G401.6 (cell line): Measurements from ENCODE around the gene ELF3.
"Not testable (repeated sequence)": the region's sequence is repeated elsewhere in the genome, so short reads cannot be mapped to it uniquely, and the experiment has no call there.

Experiments used
- FAIRE-seq: peaks from 2 replicates; lab custom pipeline; 2012; peaks lifted over from hg19 to GRCh38; lab: Jason Lieb, UNC

Gene ELF3

GRCh38 chr1:202034683-202035462 lies 24.5 kb downstream of the ELF3 start:
- FAIRE-seq = no peak

- no peak for FAIRE-seq
Observed at GRCh38 chr1:202036595-202037387, 26.4 kb downstream of the ELF3 start.

GRCh38 chr1:202037706-202038296 lies 27.4 kb downstream of the ELF3 start:
- no peak for FAIRE-seq

GRCh38 chr1:202038688-202039346 lies 28.4 kb downstream of the ELF3 start:
- FAIRE-seq = no peak

DNA sequence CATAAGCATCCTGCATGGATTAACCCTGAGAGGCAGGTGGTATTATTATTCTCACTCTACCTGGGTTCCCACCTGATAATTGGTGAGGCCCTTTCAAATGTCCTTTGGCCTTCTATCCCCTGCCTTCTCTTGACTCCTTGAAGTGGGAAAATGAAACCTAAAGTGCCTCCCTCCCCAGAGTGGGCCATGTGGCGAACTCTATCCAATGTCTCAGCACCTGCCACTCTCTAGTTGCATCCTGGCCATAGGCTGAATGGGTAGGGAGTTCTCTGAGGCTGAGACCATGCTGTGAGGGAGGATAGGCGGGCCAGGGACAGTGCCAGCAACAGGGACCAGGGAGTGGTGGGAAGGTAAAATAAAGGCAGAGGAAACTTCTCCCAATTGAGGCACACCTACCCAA lies 35.3 kb downstream of the ELF3 start:
- FAIRE-seq = no peak

GRCh38 chr1:202046227-202046626 lies 35.8 kb downstream of the ELF3 start:
- FAIRE-seq = no peak

- FAIRE-seq = no peak
Observed at GRCh38 chr1:202046748-202047708, 36.6 kb downstream of the ELF3 start.

- no peak for FAIRE-seq
Observed at GRCh38 chr1:202047977-202048376, 37.6 kb downstream of the ELF3 start.

DNA sequence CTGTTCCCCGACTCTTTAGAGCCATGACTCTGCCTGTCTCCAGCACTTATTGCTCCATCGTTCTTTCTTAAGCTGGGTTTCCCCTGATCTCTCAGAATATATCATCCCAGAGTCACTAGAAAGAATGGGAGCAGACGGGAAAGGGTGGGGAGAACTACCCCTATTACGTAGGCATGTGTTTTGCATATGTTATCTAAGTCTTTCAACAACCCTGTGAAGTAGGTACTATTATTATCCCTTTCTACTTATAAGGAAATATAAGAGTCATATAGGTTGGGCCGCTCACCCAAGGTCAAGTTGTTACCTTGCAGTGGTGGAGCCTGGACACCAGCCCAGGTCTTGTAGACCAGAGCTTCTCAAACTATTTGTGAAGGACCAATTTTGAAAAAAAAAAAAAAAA lies 38.7 kb downstream of the ELF3 start:
- no peak for FAIRE-seq

DNA sequence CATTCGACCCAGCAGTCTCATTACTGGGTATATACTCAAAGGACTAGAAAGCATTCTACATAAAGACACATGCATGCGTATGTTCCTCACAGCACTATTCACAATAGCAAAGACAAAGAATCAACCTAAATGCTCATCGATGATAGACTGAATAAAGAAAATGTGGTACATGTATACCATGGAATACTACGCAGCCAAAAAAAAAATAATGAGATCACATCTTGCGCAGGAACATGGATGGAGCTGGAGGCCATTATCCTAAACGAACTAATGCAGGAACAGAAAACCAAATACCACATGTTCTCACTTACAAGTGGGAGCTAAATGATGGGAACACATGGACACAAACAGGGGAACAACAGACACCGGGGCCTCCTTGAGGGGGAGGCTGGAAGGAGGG lies 43.7 kb downstream of the ELF3 start:
- no peak for FAIRE-seq

GRCh38 chr1:202054673-202055072 lies 44.3 kb downstream of the ELF3 start:
- not testable (repeated sequence) for FAIRE-seq

- no peak for FAIRE-seq
Observed at GRCh38 chr1:202056644-202057334, 46.4 kb downstream of the ELF3 start.

DNA sequence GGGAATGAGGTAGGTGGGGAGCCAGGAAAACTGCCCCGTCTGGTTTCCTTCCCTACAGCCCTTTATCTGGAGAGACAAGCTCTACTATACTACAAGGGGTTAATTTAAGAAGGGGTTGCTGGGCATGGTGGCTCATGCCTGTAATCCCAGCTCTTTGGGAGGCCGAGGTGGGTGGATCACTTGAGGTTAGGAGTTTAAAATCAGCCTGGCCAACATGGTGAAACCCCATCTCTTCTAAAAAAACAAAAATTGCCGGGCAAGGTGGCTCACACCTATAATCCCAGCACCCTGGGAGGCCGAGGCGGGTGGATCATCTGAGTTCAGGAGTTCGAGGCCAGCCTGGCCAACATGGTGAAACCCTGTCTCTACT lies 46.9 kb downstream of the ELF3 start:
- FAIRE-seq = not testable (repeated sequence)

DNA sequence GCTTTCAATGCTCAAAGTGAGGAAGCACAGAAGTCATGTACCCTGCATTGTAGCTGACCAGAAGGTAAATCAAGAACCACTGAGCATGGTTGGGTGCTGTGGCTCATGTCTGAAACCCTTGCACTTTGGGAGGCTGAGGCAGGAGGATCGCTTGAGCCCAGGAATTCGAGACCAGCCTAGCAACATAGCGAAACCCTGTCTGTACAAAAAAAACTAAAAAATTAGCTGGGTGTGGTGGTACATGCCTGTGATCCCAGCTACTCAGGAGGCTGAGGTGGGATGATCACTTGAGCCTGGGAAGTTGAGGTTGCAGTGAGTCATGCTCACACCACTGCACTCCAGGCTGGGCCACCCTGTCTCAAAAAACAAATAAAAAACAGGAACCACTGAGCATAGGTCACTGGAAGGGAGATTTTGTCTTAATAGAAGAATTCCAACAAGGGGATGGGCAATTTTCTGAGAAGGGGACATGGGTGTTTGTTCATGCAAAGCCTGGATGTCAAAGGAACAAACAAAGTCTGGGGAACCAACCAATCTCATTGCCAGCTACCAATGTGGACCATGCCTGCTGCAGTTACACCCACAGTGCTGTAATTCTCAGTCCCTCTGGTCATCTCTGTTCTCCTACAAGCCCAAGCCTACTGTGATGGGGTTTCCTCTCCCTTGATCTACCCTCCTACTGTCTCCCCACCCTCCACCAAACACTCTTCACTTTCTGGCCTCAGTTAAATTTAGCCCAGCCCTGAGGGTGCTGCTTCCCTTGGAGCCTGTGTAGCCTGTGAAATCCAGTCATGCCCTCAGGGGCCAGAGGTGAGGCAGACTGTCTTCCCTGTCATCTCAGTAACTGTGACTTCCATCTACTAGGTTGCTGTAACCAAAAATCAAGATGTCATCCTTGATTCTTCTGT lies 47.9 kb downstream of the ELF3 start:
- FAIRE-seq = no peak

DNA sequence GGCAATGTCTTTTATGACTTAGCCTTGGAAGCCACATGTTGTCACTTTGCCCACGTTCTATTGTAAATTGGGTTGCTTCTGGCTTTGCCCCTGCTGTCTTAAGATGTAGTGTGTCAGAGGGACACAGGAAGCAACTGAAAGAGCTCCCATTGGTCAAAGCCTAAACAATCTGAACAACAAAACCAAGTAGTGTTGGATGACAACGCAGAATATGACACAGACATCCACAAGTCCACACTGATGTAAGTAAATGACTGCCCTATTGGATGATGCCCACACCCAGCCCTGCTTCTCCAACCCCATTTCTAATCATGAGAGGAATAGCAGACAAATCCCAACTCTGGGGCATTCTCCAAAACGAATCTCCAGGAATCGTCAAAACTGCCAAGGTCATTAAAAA lies 50.7 kb downstream of the ELF3 start:
- no peak for FAIRE-seq

DNA sequence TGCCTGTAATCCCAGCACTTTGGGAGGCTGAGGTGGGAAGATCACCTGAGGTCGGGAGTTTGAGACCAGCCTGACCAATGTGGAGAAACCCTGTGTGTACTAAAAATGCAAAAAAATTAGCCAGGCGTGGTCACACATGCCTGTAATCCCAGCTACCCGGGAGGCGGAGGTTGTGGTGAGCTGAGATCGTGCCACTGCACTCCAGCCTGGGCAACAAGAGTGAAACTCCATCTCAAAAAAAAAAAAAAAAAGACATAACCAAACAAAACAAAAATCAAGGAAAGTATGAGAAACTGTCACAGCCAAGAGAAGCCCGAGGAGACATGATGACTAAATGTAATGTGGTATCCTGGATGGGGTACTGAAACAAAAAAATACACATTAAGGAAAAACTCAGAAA lies 51.4 kb downstream of the ELF3 start:
- not testable (repeated sequence) for FAIRE-seq

GRCh38 chr1:202062636-202063035 lies 52.2 kb downstream of the ELF3 start:
- FAIRE-seq = not testable (repeated sequence)

- FAIRE-seq = no peak
Observed at GRCh38 chr1:202063093-202063492, 52.7 kb downstream of the ELF3 start.

DNA sequence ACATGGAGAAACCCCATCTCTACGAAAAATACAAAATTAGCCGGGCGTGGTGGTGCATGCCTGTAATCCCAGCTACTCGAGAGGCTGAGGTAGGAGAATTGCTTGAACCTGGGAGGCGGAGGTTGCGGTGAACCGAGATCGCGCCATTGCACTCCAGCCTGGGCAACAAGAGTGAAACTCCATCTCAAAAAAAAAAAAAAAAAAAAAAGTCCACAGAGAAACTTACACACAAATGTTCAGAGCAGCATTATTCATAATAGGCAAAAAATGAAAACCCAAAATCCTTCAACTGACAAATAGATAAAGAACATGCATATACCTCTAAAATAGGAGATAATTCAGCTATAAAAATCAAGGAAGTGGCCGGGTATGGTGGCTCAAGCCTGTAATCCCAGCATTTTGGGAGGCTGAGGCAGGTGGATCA lies 54.5 kb downstream of the ELF3 start:
- not testable (repeated sequence) for FAIRE-seq
